ENCODE results near the gene AEBP1. TPM values are rescaled to one million over a fixed set of nuclear protein-coding genes. Genes with fewer than 3 reads are reported as not detected.

The AEBP1 gene
- total and polyA plus RNA-seq, 2 experiments from 2014 or later, result 15.1 to 42.0 TPM

DNA sequence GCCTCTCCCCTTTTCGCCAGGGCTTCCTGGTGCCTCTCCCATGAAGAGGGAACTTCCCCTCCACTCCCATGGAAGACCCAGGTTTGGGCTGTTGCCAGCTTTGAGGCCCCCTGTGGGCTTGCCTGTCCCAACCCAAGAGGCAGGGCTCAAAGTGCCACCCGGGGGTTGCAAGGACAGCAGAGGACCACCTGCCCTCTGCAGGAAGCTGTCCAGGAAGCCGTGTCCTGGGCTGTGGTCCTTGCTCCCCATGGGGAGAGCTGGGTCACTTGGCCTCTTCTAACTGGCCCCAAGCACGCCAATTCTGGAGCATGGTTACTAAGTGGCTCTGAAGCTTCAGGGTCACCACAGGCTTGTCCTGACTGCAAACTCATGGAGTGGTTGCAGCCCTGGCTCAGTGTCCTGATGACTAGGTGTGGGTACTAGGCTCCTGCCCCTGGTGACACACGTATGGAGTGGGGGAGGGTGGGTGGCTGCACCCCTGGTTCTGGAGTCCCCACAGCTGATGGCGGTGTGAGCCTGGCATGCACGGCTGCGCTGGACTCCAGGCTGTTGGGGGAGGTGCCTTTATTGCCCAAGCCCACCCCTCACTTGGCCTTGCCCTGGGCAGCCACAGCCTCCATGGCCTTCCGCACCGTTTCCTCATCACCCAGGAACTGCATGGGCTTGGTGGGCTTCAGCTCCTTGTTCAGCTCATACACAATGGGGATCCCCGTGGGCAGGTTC, 41.8 kb upstream of the AEBP1 start (continued):
- TF ChIP-seq, protein P1, sequence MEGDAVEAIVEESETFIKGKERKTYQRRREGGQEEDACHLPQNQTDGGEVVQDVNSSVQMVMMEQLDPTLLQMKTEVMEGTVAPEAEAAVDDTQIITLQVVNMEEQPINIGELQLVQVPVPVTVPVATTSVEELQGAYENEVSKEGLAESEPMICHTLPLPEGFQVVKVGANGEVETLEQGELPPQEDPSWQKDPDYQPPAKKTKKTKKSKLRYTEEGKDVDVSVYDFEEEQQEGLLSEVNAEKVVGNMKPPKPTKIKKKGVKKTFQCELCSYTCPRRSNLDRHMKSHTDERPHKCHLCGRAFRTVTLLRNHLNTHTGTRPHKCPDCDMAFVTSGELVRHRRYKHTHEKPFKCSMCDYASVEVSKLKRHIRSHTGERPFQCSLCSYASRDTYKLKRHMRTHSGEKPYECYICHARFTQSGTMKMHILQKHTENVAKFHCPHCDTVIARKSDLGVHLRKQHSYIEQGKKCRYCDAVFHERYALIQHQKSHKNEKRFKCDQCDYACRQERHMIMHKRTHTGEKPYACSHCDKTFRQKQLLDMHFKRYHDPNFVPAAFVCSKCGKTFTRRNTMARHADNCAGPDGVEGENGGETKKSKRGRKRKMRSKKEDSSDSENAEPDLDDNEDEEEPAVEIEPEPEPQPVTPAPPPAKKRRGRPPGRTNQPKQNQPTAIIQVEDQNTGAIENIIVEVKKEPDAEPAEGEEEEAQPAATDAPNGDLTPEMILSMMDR (conservative IDR thresholded peaks at IDR 0.05; ENCODE audit: low read depth in 2 of 2), result no peak
- no peak for TF ChIP-seq ETS1 (IDR thresholded peaks at IDR 0.05)
- no peak; the same call in none of the 2 replicates for TF ChIP-seq POLR2AphosphoS5 (IDR thresholded peaks at IDR 0.05; ENCODE audit: low read depth)

- H3K9me3 Mint-ChIP-seq, result no peaks in the 10 kb centered on the region; the same call in 2 of the 3 replicates
- Histone ChIP-seq H3K27ac (ENCODE audit: low read depth) (no peak overlapping the region), H4K20me1 (replicated peaks; ENCODE audit: insufficient read depth) (0 out of 2 replicates have a peak, but pooled peaks cover 7% of the 10 kb centered on the region), H3F3A (replicated peaks; ENCODE audit: low read depth) (peaks cover 5% of the 10 kb centered on the region; the same call in 1 of the 2 replicates), H3K79me2 (replicated peaks; ENCODE audit: insufficient read depth) (no peaks in the 10 kb centered on the region), H3K27me3 (ENCODE audit: insufficient read depth) (peaks cover 8% of the 10 kb centered on the region; the same call in 1 of the 2 replicates), H3K4me2 (no peak overlapping the region), H3K4me3 (no peak overlapping the region), H3K4me1 (ENCODE audit: insufficient read depth) (peaks cover 27% of the 10 kb centered on the region), H3K9me2 (ENCODE audit: insufficient read depth) (no peaks in the 10 kb centered on the region), H3K36me3 (ENCODE audit: insufficient read depth) (no peaks in the 10 kb centered on the region; the same call in 1 of the 2 replicates), H2AFZ (no peak overlapping the region)
- peaks cover 29% of the 10 kb centered on the region for H3K4me1 Mint-ChIP-seq
- peaks cover 34% of the 10 kb centered on the region for H3K36me3 Mint-ChIP-seq (ENCODE audit: low read depth)
- no peak overlapping the region for H3K4me3 Mint-ChIP-seq
- ATAC-seq (no peak), DNase-seq (ENCODE audit: low spot score) (no peak)
- TF ChIP-seq NANOG (IDR thresholded peaks at IDR 0.05; ENCODE audit: borderline replicate concordance) (no peak), JUNB (IDR thresholded peaks at IDR 0.05; ENCODE audit: unreplicated experiment) (no peak), ETS1 (IDR thresholded peaks at IDR 0.05) (no peak)
- H3K27me3 Mint-ChIP-seq (ENCODE audit: insufficient read depth, low read depth, poor library complexity), result peaks cover 21% of the 10 kb centered on the region
- no peak overlapping the region for H3K27ac Mint-ChIP-seq
These were observed 41.2 kb upstream of the AEBP1 start for GRCh38 chr7:44062903-44063295.

GRCh38 chr7:44063547-44063893, 40.6 kb upstream of the AEBP1 start:
- Histone ChIP-seq H3F3A (replicated peaks; ENCODE audit: low read depth) (peaks cover 5% of the 10 kb centered on the region; the same call in 1 of the 2 replicates), H3K9me2 (ENCODE audit: insufficient read depth) (no peaks in the 10 kb centered on the region), H3K27ac (ENCODE audit: low read depth) (peak overlapping the region; percentile 55; the same call in 1 of the 2 replicates), H3K4me2 (peak overlapping the region; percentile 83), H3K36me3 (ENCODE audit: insufficient read depth) (no peaks in the 10 kb centered on the region; the same call in 1 of the 2 replicates), H3K79me2 (replicated peaks; ENCODE audit: insufficient read depth) (no peaks in the 10 kb centered on the region), H2AFZ (no peak overlapping the region), H3K27me3 (ENCODE audit: insufficient read depth) (peaks cover 14% of the 10 kb centered on the region), H4K20me1 (replicated peaks; ENCODE audit: insufficient read depth) (0 out of 2 replicates have a peak, but pooled peaks cover 7% of the 10 kb centered on the region), H3K4me3 (peak overlapping the region; percentile 52), H3K4me1 (ENCODE audit: insufficient read depth) (peaks cover 27% of the 10 kb centered on the region)
- Mint-ChIP-seq H3K27ac (peak overlapping the region; percentile 74; the same call in 1 of the 2 replicates), H3K4me1 (peaks cover 29% of the 10 kb centered on the region), H3K27me3 (ENCODE audit: insufficient read depth, low read depth, poor library complexity) (peaks cover 21% of the 10 kb centered on the region), H3K36me3 (ENCODE audit: low read depth) (peaks cover 29% of the 10 kb centered on the region), H3K9me3 (no peaks in the 10 kb centered on the region; the same call in 2 of the 3 replicates), H3K4me3 (peak overlapping the region; percentile 60)
- ATAC-seq, result peak; percentile 12
- peak; percentile 53 for DNase-seq (ENCODE audit: low spot score)
- no peak for TF ChIP-seq POLR2AphosphoS5 (IDR thresholded peaks at IDR 0.05; ENCODE audit: low read depth)
- TF ChIP-seq, protein P1 (conservative IDR thresholded peaks at IDR 0.05; ENCODE audit: low read depth in 2 of 2), result no peak
- no peak for TF ChIP-seq ZNF331 (CRISPR knock-in tag; IDR thresholded peaks at IDR 0.05; ENCODE audit: low read depth)
- no peak for TF ChIP-seq ZNF114 (CRISPR knock-in tag; IDR thresholded peaks at IDR 0.05)
- TF ChIP-seq NANOG (IDR thresholded peaks at IDR 0.05; ENCODE audit: borderline replicate concordance), result no peak
- no peak for TF ChIP-seq EZH2 (IDR thresholded peaks at IDR 0.05; ENCODE audit: low read depth, unreplicated experiment)
- TF ChIP-seq STAT1 (IDR thresholded peaks at IDR 0.05; ENCODE audit: unreplicated experiment), result no peak
